DMS53 treated with DMSO at 0.1 percent for 48 hours (cell line): ENCODE data around the gene TPRN.
"Not testable (repeated sequence)": the region's sequence is repeated elsewhere in the genome, so short reads cannot be mapped to it uniquely, and the experiment has no call there.

Source experiments
- DNase-seq: peaks from one replicate; lab custom pipeline; 2025; ENCODE audit not compliant: unreplicated experiment; lab: John Stamatoyannopoulos, UW

TPRN gene, protein sequence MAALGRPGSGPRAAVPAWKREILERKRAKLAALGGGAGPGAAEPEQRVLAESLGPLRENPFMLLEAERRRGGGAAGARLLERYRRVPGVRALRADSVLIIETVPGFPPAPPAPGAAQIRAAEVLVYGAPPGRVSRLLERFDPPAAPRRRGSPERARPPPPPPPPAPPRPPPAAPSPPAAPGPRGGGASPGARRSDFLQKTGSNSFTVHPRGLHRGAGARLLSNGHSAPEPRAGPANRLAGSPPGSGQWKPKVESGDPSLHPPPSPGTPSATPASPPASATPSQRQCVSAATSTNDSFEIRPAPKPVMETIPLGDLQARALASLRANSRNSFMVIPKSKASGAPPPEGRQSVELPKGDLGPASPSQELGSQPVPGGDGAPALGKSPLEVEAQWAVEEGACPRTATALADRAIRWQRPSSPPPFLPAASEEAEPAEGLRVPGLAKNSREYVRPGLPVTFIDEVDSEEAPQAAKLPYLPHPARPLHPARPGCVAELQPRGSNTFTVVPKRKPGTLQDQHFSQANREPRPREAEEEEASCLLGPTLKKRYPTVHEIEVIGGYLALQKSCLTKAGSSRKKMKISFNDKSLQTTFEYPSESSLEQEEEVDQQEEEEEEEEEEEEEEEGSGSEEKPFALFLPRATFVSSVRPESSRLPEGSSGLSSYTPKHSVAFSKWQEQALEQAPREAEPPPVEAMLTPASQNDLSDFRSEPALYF

DNA sequence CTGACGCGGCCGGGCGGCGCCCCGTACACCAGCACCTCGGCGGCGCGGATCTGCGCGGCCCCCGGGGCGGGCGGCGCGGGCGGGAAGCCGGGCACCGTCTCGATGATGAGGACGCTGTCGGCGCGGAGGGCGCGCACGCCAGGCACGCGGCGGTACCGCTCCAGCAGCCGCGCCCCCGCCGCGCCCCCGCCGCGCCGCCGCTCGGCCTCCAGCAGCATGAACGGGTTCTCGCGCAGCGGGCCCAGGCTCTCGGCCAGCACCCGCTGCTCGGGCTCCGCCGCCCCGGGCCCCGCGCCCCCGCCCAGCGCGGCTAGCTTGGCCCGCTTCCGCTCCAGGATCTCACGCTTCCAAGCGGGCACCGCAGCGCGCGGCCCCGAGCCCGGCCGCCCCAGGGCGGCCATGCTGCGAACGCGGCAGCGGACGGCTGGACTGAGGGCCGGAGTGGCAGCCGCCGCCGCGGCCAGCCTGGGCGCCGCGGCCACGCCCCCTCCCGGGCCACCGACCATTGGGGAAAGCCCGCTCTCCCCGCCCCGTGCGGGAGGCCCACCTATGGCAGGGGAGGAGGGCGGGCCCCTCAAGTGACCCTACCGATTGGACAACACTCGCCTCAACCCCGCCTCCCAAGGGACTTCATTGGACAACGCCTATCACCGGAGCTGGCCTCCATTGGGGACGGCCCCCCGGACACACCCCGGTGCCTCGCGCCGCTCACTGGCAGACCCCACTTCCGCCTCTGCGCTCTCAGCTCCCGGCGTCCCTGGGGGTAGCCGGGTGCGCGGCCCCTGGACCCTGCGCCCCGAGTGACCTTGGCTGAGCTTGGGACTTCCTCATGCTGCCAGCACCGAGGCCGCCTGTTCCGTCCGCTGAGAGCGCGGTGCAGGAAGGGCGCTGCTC lies at the start of gene TPRN:
TPRN (minus strand) TSS at position 431 of the 894 bp plus-strand sequence; CDS start at position 401, 30 bp downstream.
- peak; percentile 98 for DNase-seq

DNA sequence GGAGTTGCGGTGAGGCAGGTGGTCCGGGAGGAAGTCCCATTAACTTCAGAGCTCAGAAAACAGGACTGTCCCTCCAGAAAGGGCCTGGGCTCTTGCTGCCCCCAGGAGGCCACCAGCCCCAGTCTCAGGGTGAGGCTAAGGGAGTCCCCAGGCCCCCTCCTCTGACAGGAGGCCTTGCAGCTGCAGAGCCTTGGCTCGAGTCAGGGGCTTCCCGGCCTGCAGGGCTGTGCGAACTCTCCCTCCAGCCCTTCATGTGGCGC lies 47.3 kb upstream of the TPRN start:
- DNase-seq, result no peak

DNA sequence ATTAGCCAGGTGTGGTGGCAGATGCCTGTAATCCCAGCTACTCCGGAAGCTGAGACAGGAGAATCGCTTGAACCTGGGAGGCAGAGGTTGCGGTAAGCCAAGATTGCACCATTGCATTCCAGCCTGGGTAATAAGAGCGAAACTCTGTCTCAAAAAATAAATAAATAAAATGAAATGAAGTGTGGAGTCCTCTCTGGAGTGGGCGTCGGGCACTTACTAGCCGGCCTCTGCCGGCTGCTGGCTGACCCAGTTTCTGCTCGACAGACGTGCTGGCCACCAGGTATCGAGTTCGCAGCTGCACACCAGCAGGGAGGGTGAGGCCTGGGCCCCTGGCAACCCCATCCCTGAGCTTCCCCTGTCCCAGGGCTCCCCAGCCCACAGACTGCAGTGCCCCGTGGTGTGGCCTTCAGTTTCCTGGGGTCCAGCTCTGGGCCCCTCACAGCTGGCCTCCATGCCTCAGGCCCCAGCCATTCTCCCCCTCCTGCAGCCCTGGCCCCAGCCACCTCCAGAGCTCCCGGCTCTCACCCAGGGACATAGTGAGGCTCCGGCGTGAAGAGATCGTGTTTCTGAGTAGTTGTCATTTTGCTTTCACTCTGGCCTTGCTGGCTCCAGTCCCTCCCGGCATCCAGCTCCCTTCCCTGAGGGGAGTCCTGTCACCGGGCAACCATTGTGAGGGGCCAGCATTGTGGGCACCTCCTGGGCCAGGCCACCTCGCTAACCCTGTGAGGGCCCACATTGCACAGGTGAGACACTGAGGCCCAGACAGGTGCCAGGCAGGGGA lies 46.8 kb upstream of the TPRN start:
- DNase-seq, result no peak

DNA sequence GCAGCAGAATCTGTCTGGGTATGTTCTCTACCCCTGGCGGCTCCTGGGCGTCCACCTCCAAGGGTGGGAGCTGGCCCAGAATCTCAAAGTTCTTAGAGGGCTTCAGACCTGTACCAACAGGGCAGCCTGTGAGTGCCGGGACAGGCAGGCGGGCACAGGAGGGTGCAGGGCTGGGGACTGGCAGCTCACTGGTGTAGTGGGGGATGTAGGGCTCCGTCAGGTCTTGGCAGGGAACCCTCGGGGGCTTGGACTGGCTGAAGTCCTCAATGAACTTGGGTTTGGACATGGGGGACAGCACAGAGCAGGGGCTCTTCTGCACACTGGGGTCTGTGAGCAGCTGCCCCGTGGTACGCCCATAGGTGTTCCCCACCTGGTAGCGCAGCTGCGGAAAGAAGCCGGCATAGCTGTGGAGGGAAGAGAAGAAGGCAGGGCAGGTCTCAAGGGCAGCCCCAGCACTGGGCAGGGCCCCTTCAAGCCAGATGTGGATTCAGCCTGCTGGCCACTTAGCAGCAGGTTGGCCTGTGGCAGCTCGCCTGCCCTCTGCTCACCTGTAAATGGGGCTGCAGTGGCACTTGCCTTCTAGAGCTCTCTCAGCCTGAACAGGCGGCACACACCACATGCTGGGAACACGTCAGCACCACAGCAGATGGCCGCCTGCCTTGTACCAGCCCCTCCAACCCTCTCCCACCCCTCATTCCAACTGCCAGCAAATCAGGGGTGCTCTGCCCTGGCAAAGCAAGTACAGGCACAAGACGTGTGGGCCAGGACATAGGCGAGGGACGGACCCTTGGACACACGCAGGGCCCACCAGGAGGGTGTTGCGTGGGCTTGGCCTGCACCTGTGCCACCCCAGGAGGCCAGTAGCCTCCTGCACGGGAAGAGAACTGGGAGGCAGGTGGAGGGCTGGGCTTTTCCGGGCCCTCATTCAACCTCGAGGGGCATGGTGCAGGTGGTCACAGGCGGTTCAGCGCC lies 45.2 kb upstream of the TPRN start:
- DNase-seq, result no peak

DNA sequence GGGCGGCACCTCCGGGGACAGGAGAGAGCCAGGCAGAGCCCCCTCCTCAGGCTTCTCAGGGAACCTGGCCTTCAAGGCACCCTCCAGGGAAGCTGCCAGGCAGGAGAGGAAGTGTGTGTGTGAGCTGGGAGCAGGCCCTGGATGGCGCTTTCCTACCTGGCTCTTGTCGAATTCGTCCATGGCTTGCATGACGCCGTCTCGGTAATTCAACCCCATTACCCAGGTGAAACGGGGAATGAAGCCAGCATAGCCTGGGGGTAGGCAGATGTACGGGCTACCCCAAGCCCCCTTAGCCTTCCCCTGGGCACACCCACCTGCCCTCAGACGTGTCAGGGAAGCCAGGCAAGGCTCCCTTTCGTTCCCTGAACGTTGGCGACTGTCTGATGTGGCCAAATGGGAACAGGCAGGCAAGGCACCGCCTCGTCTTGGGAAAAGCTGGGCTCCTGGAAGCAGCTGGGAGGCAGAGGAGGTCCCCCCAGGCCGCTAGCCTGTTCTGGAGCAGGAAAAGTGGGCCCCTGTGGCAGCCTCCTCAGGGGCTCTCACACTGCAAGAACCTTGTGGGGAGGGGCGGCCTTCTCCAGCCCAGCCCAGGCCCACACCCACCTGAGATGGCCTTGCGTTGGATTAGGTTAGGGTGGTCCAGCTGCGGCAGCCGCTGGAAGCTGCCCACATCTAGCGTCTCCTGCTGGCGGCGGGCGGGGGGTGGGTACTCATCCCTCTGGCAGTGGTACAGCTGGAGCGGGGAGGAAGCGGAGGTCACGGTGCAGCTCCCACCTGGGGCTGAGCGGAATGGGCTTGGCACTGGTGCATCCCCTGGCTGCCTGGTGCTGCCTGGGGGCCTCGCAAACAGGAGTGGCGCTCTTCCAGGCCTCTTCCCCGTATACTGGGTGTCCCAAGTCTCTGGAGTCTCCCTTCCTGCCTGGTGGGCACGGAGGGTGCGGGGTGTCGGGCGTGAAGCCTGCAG lies 44.2 kb upstream of the TPRN start:
- DNase-seq, result no peak

DNA sequence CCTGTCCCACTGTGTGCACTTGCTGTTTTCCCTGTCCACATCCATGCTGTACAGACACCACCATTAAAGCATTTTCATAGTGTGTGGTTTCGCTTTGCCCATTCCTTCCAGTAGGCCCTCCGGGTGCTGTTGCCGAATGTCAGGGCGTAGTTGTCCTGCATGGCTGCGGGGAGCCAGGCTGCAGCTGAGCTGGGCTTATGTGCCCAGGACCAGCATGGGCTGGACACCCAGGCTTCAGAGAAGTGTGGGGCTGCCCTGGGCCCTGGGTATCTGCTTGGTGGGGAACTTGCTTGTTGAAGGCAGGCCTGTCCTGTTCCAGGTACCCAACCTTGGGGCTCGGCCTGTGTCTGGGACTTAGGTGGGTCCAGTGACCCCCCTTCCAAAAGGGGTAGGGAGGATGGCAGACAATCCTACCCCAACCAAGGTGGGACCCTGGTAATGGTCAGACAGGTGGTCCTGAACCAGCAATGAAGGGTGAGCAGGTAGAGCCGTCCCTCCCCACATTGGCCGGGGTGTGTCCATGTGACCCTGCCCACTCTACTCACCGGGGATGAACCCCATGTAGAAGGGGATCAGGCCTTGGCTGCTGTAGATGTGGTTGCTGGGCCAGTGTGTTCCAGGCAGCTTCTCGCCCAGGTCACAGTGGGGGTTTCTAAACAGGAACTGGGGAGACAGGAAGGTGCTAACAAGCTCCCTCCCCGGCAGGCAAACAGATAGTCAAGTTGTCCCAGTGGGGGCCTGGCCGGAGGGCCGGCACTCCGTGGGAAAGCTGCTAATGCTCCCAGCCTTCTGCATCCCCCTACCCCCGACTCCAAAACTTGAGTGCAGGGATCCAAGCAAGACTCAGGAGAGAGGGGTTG lies 43.3 kb upstream of the TPRN start:
- no peak for DNase-seq

DNA sequence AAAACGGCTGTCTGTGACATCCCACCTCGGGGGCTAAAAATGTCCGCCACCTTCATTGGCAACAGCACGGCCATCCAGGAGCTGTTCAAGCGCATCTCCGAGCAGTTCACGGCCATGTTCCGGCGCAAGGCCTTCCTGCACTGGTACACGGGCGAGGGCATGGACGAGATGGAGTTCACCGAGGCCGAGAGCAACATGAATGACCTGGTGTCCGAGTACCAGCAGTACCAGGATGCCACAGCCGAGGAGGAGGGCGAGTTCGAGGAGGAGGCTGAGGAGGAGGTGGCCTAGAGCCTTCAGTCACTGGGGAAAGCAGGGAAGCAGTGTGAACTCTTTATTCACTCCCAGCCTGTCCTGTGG lies 42.7 kb upstream of the TPRN start:
- DNase-seq, result not testable (repeated sequence)

DNA sequence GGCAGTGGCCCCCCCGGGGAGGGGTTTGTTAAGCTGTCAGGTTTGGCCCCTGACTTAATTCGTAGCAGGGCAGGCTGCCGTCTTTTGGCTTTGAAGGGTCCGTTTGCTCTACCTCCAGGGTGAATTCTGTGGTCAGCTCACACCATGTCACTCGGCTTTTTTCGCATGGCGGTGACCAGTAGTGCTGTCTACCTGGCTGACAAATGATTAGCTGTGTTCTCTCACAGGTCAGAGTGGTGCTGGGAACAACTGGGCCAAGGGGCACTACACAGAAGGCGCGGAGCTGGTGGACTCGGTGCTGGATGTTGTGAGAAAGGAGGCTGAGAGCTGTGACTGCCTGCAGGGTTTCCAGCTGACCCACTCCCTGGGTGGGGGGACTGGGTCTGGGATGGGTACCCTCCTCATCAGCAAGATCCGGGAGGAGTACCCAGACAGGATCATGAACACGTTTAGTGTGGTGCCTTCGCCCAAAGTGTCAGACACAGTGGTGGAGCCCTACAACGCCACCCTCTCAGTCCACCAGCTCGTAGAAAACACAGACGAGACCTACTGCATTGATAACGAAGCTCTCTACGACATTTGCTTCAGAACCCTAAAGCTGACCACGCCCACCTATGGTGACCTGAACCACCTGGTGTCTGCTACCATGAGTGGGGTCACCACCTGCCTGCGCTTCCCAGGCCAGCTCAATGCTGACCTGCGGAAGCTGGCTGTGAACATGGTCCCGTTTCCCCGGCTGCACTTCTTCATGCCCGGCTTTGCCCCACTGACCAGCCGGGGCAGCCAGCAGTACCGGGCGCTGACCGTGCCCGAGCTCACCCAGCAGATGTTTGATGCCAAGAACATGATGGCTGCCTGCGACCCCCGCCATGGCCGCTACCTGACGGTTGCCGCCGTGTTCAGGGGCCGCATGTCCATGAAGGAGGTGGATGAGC lies 42.0 kb upstream of the TPRN start:
- DNase-seq, result no peak

DNA sequence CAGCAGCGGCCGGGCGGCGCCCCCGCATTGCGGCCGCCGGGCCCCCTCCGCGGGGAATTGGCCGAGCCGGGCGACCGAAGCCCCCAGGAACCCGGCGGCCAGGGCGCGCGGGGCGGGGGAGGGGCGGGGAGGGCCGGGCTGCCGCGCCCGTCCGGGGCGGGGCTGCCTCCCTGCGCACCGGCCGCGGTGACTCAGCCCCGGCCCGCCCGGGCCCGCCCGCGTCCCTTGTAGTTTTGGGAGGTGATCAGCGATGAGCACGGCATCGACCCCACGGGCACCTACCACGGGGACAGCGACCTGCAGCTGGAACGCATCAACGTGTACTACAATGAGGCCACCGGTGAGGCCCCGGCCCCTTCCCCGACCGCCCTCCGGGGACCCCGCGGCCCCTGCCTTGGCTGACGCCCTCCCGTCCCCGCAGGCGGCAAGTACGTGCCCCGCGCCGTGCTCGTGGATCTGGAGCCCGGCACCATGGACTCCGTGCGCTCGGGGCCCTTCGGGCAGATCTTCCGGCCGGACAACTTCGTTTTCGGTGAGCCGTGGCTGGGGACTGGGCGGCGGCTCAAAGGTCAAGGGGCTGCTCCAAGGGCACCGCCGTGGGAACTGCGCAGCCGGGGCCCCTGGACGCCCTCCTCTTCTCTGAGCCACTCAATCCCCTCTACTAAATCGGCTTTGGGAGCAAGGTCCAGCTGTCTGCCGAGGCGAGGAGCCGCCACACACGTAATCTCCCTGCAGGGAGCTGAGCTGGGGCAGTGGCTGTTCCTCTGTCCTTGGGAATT lies 41.1 kb upstream of the TPRN start:
- DNase-seq, result no peak

DNA sequence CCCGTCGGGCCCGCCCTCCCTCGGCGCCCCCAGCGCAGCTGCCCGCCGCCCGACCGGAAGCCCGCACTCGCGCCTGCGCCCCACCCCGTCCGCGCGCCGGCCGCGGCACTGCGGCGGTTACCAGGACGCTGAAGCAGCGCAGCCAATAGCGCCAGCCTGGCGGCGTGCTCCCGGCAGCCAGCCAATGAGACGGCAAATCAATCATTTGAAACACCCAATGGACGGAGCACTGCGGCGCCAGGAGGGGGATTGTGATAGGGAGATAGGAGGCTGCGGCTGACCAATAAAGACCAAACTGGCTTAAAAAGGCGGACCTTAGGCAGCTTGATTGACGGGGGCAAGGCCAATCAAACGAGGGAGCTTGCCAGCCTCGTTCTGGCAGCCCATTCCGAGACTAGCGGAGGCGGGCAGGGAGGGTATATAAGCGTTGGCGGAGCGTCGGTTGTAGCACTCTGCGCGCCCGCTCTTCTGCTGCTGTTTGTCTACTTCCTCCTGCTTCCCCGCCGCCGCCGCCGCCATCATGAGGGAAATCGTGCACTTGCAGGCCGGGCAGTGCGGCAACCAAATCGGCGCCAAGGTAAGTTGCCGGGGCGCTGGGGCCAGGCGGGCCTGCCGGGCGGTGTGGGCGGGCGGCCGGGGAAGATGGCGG lies 40.4 kb upstream of the TPRN start, which contains the start of gene TUBB4B:
TUBB4B (plus strand) TSS at position 447 of the 649 bp plus-strand sequence; CDS start at position 521, 74 bp downstream.
- DNase-seq, result peak; percentile 98

DNA sequence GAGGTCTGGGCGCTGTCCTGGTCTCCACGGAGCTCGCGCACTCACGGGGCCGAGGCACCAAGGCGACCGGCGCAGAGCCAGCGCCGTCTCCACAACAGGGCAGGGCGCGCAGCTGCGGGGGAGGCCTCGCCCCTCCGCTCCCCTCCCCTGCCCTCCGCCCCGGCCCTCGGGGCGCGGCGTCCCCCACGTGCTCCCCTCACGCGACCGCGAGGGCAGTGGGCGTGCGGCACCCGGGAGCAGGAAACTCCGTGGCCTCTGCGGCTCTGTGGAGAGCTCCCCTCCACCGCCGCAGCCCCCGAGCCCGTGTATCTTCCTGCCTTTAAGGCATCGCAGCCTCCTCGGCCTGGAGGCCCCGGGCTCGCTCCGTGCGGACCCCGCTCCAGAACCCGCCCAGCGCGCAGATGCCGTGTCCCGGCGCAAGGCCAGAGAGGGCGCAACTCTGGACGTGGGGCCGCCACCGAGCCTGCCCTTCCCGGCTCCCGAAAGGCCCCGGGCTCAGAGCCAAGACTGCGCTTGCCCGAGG lies 39.8 kb upstream of the TPRN start:
- DNase-seq, result no peak

DNA sequence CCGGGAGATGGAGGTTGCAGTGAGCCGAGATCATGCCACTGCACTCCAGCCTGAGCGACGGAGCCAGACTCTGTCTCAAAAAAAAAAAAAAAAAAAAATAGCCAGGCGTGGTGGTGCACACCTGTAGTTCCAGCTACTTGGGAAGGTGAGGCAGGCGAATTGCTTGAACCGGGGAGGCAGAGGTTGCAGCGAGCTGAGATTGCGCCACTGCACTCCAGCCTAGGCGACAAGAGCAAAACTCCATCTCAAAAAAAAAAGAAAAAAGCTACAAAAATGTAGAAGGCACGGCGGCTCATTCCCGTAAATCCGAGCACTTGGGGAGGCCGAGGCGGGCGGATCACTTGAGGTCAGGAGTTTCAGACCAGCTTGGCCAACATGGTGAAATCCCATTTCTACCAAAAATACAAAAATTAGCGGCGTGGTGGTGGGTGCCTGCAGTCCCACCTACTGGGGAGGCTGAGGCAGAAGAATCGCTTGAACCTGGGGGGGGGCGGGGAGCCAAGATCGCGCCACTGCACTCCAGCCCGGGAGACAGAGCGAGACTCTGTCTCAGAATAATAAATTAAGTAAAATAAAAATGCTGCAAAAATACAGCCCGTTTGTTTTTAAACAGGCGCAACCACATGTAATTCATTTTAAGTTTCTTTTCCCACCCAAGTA lies 39.1 kb upstream of the TPRN start:
- DNase-seq, result not testable (repeated sequence)

DNA sequence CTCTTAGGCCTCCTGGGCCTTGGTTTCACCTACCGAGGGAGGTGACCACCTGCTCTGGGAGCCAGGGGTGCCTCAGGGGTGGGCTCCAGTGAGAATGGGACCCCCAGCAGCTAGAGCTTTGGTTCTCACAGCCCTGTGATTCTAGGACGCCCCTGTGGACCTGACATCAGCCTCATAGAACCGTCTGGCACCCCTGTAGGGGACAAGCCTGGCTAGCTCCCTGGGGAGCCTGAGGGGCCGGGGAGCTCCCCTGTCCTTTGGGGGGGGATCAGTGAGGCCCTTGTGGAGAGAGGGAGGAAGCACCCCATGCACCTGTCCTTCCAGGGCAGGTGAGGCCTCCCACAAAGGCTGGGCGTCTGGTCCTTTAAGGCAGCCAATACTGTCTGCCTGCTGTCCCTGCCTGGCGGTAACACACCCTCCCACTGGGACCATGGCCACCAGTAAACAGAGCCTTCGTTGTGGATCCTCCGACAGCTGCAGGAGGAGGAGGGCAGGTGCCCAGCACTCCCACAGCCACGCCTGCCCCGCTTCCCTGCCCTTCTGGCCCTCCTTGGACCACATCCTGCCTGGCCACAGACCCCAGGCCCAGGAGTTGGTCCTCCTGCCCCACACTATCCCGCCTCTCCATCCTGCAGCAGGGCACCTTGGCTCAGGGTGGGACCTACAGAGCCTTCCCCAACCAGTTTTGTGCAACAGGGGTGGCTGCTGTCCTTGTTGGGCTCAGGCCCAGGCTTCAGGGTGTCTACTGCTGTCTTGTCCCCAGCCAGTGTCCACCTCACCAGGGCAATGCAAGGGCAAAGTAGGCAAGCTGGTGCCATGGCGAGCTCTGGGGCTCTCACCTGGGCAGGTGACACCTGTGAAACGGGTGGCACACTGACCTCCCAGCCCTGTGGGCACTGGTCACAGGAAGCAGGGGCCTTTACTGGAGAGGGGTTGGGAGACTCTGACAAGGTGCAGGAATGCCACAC lies 37.5 kb upstream of the TPRN start:
- DNase-seq, result peak; percentile 77
